Gastrocnemius medialis (tissue), 4 donors: ENCODE measurements around the gene PCSK5.
"Not testable (repeated sequence)": the region's sequence is repeated elsewhere in the genome, so short reads cannot be mapped to it uniquely, and the experiment has no call there.

Source experiments
- CTCF ChIP-seq, 5 experiments: fragments of 450-650 bp in 3 of 5; fragments of 200-600 bp in 2 of 5; sonication (generic) in 2 of 5; IDR thresholded peaks in 4 of 5; conservative IDR thresholded peaks in 1 of 5; 1 replicate in 4 of 5; 2 replicates in 1 of 5; pipeline ENCODE4 v1.5.1; 2016 to 2019; ENCODE audit warnings: antibody characterized with exemption in 5 of 5, mild to moderate bottlenecking in 3 of 5, moderate library complexity in 3 of 5
- POLR2A ChIP-seq, 2 donors: fragments of 450-650 bp; IDR thresholded peaks; one replicate each; pipeline ENCODE4 v1.6.1; 2017; ENCODE audit warnings: antibody characterized with exemption in 2 of 2, mild to moderate bottlenecking in 2 of 2, moderate library complexity in 2 of 2

- not testable (repeated sequence) for TF ChIP-seq CTCF (IDR thresholded peaks at IDR 0.05 in 4 of 5, conservative IDR thresholded peaks at IDR 0.05 in 1 of 5); POLR2A (IDR thresholded peaks at IDR 0.05)
Measured at GRCh38 chr9:76324030-76324429, 433.6 kb downstream of the PCSK5 start.
